CD4-positive, alpha-beta T cell treated with Interferon alpha-2 for 1 hour (primary cell): ENCODE results near the gene SNX25.
"Not testable (repeated sequence)": the region's sequence is repeated elsewhere in the genome, so short reads cannot be mapped to it uniquely, and the experiment has no call there.

Experiments used
- DNase-seq, 2 donors: peaks; one replicate each; pipeline ENCODE4 v3.0.0-alpha.2; 2020 to 2022

SNX25 gene

DNA sequence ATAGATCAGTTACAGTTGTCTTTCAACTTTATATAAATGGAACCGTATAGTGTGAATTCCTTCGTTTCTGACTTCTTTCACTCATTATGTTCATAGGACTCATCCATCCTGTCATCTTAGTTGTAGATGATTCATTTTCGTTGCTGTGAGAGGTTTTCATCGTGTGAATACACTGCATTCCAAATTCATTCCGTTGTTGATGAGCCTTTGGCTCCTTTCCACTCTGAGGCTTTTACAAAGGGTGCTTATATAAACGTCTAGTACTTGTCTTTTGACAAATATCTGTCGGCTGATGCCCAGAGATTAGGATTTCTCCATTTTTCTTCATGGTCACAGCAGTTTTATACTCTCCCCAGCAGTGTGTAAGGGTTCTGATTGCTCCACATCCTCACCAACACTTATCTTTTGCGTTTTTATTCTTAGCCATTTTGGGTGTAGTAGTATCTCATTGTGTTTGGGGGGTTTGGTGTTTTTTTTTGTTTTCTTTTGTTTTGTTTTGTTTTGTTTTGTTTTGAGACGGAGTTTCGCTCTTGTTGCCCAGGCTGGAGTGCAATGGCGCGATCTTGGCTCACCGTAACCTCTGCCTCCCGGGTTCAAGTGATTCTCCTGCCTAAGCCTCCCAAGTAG lies 137.7 kb downstream of the SNX25 start:
- no peak for DNase-seq

- no peak for DNase-seq
Measured at GRCh38 chr4:185351691-185352090, 142.3 kb downstream of the SNX25 start.

GRCh38 chr4:185352202-185352601 lies 142.8 kb downstream of the SNX25 start:
- DNase-seq, result no peak

GRCh38 chr4:185352741-185353140 lies 143.3 kb downstream of the SNX25 start:
- no peak for DNase-seq

- no peak for DNase-seq
Measured at GRCh38 chr4:185357211-185357610, 147.8 kb downstream of the SNX25 start.

DNA sequence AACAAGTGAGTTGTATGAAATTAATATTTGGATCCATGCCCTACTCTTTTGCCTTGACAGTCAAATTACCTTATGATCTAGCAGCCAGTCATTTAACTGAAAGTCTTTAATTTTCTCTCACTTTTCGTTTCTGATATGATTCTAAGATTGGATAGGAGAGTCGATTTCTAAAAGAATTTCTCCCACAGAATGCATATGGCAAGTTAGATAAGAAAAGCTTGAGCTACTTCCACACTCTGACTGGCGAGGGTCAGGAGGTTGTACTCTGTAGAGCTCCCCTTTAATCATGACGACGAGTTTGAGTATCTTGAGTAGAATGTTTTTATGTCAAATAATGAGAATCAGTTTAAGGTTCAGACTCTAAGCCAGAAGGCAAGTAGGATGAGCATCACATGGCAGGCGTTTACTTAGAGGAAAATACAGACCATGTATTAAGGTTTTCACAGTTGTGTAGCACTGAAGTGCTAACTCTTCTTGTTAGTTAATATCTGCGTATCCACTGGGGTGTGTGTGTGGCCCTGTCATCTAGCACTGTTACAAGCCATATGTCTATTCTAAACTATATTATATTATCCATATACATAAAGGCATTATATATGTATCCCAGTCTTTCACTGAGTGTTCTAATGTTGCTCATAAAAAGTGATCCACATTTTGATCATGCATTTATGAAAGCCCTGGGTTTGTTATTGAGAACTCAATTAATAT lies 148.5 kb downstream of the SNX25 start:
- DNase-seq, result no peak

- no peak for DNase-seq
Measured at GRCh38 chr4:185358514-185358913, 149.1 kb downstream of the SNX25 start.

GRCh38 chr4:185358959-185359358 lies 149.6 kb downstream of the SNX25 start:
- no peak for DNase-seq

DNA sequence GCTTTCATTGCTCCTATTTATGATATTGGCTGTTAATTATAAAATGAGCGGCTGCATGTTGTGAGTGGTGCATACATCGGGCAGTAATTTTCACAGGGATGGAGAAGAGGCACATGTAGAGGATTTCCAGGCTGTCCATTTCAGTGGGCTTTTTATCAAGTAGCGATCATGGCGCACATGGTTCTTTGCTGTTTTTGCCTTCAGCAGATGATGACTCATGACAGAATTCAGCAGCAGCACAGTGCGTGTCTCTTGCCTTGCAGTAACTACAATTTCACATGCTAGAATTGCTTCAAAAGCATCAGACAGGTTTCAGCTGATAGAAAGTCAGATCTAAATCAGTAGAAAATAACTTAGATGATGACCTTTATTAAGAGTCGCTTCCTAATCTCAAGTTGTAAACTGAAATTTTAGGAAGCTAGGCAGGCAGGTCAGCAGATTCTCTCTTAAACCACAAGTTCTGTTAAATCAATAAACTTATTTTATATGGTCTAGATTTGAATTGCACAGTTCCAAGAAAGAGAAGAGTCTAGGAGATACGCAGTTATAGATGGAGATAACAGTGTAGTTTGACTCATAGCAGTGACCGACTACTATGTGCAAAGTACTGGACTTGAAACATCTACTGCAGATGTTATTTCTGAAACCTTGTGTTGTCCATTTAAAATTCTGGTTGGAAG lies 150.5 kb downstream of the SNX25 start:
- DNase-seq, result no peak

DNA sequence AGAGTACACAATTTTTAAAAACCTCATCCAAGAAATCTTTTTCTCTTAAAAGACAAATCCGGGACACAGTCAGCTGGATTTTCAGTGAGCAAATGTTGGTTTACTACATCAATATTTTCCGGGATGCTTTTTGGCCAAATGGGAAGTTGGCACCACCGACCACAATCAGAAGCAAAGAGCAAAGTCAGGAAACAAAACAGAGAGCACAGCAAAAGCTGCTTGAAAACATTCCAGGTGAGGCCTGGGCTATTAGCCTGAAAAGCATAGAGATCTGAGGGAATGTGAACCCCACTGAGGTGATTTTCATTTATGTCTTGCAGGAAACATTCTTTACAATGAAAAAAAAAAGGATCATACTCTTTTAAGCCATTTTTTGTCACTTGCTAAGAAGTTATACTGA lies 152.5 kb downstream of the SNX25 start:
- DNase-seq, result no peak

DNA sequence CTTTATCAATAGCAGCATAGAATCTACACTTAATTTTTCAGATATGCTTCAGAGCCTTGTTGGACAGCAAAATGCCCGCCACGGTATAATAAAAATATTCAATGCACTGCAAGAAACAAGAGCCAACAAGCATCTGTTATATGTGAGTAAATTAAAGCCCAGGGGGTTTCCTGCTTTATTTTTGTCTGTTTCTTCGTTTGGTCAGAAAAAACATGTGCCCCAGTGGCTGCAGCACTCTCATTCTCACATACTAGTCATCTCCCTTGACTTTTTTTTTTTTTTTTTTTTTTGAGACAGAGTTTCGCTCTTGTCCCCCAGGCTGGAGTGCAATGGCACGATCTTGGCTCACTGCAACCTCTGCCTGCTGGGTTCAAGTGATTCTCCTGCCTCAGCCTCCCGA lies 153.2 kb downstream of the SNX25 start:
- DNase-seq, result not testable (repeated sequence)

DNA sequence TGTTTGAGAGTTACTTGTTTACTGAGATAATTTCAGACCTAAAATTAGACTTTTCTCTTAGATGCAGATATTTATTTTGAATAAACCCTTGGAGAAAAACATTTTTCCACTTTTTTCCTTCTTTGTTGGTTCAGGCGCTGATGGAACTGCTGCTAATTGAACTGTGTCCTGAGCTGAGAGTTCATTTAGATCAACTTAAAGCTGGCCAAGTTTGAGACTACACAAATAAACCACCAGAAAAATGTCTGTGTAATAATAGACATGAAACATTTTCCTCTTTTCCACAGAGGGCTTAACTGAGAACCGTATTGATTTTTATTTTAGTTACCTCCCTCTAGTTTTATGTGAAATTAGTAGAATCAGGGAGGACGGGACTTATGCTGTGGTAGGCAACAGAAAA lies 153.9 kb downstream of the SNX25 start:
- DNase-seq, result no peak

GRCh38 chr4:185364886-185365285 lies 155.5 kb downstream of the SNX25 start:
- no peak for DNase-seq

DNA sequence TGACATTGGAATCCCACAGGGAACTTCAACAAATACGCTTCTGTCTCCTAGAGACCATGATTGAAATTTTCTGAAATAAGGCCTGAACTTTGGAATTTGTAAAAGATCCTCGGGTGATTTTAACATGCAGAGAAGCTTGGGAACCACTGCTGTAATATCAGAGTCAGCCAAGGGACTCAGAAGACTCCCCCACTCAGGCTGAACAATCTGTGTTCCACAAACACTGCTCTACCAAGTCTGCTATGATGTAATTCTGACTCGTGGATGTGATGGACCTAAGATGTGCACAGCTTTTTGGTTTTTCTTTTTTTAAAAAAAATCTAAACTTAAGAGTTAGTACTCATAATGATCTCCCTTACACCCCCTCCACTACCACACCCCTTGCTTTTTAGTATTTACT lies 160.3 kb downstream of the SNX25 start:
- DNase-seq, result no peak

DNA sequence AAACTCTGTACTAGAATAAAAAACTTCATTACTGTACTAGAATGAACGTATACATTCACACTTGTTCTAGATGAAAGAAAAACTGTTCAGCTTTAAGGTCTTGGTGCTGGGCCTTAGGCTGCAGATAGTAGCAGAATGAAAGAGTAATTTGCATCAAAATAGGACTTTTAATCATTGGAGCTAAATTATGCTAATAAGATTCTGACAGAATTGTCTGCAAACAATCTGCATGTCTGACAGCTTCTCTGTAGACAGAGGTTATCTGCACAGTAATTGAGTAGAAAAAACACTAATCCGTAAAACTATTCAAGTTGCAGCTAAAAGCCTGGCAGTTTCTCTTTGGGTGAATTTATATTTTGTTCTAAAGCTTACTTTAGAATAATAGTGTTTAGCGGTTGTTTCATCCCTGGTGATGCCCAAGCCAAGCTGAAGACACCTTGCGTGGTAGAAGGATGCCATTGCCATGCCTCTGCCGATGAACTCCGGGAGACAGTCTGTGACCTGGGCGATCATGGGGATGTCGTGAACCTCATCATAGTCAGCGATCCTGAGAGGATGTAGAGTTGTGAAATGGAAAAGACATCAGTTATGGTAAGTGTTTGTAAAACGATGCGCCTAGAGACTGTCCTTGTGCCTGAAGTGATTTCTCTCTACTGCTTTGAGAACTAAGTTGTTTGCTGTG lies 161.0 kb downstream of the SNX25 start:
- DNase-seq, result no peak

DNA sequence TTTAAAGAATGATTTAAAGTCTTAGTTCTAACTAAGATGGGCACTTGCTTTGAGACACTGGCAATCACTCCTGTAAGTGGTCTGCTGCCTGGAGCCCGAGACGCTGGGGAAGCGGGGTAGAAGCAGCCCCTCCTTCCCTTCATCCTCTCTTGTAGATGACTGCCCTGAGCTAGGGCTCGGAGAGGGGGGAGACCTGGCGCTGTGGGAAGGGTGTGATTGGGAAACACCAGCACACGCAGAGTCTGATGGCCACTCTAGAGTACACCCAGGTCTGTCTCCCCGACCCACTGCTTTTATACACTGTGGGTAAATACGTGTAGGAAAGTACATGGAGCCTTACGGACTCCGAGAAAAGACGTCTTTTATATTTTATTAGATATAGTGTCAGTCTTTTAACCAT lies 162.3 kb downstream of the SNX25 start:
- DNase-seq, result no peak

GRCh38 chr4:185374027-185374426 lies 164.6 kb downstream of the SNX25 start:
- no peak for DNase-seq

DNA sequence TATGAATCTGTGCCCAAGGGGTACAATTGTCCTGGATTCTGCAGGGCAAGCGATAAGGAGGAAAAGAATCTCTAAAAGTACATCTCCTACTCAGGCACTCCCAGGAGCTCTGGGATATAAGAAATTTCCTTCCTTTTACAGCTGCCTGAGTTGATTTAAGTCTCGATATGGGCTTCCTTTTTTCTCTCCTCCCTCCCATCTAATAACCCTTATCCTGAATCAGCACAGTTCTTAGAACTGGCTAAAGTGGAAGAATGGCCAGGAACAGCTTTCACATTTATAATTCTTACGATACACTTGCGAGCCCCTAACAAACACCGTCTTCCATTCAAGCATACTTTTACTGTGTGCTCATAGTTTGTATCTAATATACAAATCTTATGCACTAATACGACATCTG lies 165.2 kb downstream of the SNX25 start:
- DNase-seq, result no peak

GRCh38 chr4:185378264-185378663 lies 168.9 kb downstream of the SNX25 start:
- no peak for DNase-seq

GRCh38 chr4:185379326-185380295 lies 170.2 kb downstream of the SNX25 start:
- no peak for DNase-seq

GRCh38 chr4:185380320-185380719 lies 170.9 kb downstream of the SNX25 start:
- DNase-seq, result no peak
